GM19239 (cell line): ENCODE results near the gene TMEM132D.

Source experiments
- DNase-seq: peaks from one replicate; pipeline ENCODE4 v3.0.0; 2011; ENCODE audit warnings: low spot score; ENCODE audit not compliant: insufficient read length
- FAIRE-seq: peaks from 2 replicates; lab custom pipeline; 2011; peaks lifted over from hg19 to GRCh38; lab: Jason Lieb, UNC

TMEM132D gene

DNA sequence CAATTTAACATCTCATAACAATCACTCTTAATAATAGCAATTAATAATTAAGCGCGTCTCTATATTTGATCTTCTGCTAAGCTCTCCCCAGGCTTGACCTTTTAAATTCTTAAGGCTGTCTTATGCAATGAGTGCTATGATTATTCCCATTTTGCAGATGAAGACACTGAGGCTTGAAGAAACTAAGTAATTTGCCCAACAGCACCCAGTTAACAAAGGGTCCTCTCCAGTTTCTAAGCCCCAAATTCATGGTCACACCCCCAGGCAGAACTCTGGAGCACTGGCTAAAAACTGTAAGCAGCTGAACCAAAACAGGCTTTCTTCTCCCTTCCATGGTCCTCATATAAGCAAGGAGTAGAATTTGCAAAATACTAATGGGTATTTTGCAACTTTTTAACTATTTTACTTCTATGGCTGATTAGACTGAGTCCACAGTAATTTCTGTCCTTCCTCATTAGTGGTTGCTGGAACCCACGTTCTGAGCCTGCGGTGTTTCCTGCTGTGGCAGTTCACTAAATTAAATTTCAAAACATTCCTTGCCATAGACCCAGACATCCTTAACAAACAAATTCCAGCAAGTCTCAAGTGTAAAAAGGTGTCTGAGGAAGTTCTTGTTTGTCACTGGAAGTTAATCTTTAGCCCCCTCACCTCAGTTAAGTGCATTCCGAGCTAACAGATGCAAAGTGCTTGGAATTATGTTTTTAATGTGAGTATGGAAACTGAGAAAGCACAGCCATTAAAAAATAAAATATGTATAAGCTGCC, 76.5 kb downstream of the TMEM132D start:
- FAIRE-seq = no peak

GRCh38 chr12:129826273-129826672, 77.6 kb downstream of the TMEM132D start:
- no peak for DNase-seq
- FAIRE-seq = no peak

More for the DNA sequence above, 76.5 kb downstream of the TMEM132D start:
- no peak for DNase-seq

DNA sequence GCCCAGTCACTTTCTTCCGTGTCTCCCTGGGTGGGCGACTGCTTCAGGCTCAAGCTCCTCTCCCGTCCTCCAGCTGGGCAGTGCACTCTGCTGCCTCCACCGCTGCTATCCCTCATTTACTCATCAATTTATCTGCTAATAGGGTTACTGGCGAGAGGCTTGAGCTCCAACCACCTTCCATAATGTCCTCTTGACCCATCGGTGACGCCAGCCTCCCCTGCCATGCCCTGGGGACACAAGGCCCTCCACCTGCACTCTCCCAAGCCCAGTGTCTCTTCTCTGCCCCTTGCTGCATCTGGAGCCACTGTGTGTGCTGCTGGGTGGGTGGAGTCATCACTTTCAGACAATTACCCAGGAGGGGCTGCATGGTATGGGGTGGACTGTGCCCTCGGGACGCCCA, 78.5 kb downstream of the TMEM132D start:
- DNase-seq = no peak
- FAIRE-seq = no peak

DNA sequence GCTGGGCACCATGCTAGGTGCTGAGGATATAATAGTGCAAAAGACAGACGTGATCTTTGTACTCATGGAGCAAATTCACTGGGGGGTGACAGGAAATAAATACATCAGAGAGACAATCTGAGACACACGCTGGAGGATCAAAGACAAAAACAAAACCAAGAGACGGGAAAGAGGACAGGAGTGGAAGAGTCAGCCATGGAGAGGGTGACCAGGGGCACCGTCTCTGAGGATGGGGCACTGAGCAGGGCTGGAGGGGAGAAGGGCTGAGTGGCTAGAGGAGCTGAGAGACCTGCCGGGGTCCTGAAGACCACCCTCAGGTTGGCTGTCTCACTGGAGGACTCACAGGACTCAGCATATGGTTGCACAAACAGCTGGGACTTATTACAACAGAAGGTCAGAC, 81.9 kb downstream of the TMEM132D start:
- FAIRE-seq (no peak), DNase-seq (no peak)

DNA sequence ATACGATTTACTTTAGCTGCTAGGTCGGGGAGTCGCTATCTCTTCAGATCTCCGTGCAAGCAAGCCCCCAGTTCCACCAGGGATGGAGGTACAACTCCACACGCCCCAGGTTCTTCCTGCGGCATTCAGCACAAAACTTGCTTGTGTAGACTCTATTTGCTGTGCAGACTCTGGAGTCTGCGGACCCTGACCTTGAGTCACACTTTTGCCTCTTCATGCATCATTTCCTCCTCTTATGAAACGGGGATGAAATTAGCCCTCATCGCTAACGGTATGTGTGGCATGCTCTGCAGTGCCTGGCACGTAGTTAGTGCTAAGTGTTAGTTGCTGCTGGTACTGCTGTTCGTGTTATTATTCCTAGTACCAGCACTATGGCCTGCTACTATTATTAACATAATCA, 84.4 kb downstream of the TMEM132D start:
- FAIRE-seq (no peak), DNase-seq (no peak)

GRCh38 chr12:129815846-129816245, 88.0 kb downstream of the TMEM132D start:
- no peak for DNase-seq
- FAIRE-seq = no peak

DNA sequence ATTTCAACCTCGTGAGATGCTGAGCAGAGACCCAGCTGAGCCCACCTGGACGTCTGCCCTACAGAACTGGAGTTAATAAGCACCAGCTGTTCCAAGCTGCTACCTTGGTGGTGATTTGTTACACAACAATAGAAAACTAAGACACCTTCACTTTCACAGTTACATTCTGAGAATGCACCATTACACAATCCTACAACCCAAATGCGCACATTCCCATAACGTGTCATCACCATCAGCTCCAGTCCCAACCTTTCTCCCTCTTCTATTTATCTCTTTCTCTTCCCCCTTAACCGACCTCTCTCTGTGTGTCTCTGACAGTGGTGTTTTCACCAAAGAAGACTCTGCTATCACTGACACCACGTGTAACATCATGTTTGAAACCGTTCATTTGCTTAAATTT, 91.9 kb downstream of the TMEM132D start:
- FAIRE-seq = no peak
- no peak for DNase-seq

- DNase-seq (no peak), FAIRE-seq (no peak)
Measured at GRCh38 chr12:129807136-129807535, 96.7 kb downstream of the TMEM132D start.

DNA sequence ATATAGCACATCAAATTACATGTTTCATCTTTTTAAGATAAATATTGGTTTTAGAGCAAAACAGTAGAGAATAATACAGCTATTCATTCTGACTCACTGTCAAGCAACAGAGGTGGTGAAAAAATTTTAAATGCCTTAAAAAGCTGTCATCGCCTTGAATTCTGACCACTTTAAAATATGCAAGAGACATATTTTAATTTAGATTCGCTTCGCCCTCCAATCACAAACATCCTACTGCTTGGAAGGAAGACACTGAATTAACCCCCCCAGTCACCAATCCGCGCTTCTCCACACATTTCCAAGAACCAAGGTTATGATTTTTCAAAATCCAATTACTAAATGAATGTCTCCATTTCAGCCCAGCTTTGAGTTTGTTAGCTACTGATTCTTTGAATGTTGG, 112.4 kb downstream of the TMEM132D start:
- no peak for FAIRE-seq

DNA sequence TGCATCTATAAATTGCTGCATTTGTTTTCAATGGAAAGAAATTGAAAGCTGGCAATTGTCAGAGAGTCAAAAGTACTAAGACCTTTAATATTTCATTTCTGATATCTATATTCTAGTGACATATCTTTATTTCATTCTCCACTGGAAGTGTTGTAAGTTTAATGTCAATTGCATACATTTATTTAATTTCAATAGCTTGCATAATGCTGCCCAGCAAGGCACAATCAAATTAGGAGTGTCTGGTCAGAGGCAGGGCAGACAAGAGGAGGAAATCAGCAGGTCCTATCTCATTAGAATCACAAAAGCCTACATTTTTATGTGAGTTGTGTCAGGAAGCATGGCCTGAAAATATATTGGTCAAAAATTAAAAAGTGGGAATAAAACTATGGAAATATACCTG, 112.9 kb downstream of the TMEM132D start:
- FAIRE-seq = no peak
- no peak for DNase-seq

More for the DNA sequence above, 112.4 kb downstream of the TMEM132D start:
- DNase-seq = no peak

DNA sequence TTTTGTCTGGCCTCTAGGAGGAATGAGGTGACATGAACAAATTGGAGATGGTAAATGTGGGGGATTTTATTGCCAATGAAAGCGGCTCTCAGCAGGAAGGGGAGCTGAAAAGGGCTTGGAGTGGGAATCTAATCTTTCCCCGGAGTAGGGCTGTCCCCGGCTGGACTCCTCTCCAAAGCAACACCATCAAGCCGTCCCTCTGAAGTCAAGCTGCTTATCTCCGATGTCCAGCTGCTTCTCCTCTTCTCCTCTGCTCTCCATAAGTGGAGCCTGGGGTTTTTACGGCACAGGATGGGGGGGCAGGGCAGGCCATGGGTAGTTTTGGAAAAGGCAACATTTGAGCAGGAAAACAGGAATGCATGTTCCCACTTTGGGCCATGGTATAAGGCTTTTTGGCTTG, 113.5 kb downstream of the TMEM132D start:
- no peak for DNase-seq
- no peak for FAIRE-seq

- no peak for FAIRE-seq
- DNase-seq = no peak
Measured at GRCh38 chr12:129789921-129790320, 113.9 kb downstream of the TMEM132D start.

DNA sequence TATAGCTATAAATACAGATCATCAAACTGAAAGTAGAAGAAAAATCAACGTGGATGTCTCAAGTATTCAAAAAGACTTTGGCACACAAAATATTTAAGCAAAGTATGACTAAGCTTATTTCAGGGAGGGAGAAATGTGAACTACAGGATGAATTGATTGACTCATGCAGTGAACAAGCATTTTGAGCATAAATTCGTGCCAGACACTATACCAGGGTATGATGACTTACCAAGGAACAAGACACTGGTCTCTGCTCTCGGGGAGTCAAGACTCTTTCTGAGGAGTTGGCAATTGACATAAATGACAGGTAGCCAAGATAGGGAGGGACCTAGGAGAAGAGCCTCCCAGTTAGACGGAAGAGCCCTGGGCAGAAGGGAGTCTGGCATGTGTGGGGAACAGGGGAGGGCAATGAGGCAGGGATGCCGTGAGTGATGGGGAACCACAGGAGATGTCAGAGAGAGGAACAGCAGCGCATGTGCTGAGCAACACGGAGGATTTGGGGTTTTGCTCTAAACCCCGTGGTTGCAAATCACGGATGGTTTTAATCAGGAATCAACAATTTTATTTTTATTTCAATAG, 115.2 kb downstream of the TMEM132D start:
- DNase-seq (no peak), FAIRE-seq (no peak)

- FAIRE-seq (no peak), DNase-seq (no peak)
Measured at GRCh38 chr12:129779989-129780388, 123.8 kb downstream of the TMEM132D start.

DNA sequence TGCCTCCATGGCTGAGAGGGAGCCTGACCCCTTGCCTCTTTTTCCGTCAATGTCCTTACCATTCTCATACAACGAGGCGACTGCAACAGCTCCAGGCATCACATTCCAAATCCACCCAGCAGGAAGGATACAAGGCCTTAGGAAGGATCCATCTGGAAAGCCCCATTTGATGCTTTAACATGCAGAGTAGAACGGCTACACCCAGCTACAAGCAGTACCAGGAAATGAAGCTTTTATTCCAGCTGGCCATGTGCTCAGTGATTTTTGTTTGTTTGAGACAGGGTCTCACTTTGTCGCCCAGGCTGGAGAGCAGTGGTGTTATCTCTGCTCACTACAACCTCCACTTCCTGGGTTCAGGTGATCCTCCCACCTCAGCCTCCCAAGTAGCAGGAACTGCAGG, 124.8 kb downstream of the TMEM132D start:
- DNase-seq = no peak
- FAIRE-seq = no peak

DNA sequence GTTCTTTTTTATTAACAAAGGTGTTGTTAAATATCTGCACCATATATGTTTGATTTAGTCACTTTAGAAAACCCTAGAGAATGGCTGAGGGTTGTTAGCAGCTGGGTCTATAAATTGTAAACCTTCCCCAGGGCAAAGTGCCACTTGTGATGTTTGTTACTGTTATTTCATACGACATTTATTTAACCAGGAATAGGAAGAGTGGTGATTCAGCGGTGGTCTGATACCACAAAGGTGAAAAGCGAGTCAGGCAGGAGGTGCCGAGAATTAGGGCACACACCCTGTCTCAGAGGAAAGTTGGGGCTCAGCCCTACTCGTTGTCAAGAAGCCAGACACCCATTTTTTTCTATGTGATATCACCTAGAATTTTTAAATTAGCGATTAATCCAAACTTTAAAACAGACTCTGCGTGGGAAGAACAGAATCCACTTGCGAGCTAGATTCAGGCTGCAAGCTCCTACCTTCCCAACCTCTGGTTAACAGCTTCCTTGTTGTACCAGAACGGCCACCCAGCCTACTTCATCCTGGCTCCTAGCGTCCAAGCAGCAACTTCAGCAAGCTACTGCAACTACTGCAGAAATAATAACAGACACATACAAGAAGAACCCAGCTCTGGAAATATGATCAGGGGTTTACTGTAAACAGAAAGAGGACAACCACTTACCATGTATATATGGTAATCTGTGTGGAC, 126.7 kb downstream of the TMEM132D start:
- no peak for DNase-seq
- no peak for FAIRE-seq

GRCh38 chr12:129772501-129773493, 131.0 kb downstream of the TMEM132D start:
- FAIRE-seq = no peak
- no peak for DNase-seq

DNA sequence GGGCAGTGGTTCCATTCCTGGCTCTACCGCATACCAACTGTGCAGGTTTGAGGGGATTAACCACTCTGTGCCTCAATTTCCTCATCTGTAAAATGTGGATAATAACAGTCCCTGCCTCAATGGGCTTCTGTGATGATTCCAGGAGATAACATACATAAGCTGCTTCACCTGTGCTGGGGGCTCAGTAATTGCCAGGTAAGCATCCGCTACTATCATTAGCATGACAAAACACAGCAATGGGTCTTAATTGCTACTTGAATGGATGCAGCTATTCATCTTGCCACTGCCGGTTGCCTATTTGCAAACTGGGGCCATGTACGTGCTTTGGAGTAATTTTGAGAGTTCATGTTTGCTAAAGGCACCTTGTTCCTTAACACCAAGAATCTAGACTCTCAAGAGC, 132.6 kb downstream of the TMEM132D start:
- DNase-seq = no peak
- FAIRE-seq = no peak

- no peak for FAIRE-seq
- no peak for DNase-seq
Measured at GRCh38 chr12:129765719-129766118, 138.1 kb downstream of the TMEM132D start.

- no peak for DNase-seq
- no peak for FAIRE-seq
Measured at GRCh38 chr12:129762436-129762835, 141.4 kb downstream of the TMEM132D start.
